GM18505 (cell line): Measurements from ENCODE around the gene ZFAND3.
"Not testable (repeated sequence)": the region's sequence is repeated elsewhere in the genome, so short reads cannot be mapped to it uniquely, and the experiment has no call there.

Source experiments
- ATAC-seq: cut with Tn5 transposase; IDR thresholded peaks from one replicate; pipeline ENCODE4 v1.9.1; 2021; ENCODE audit not compliant: unreplicated experiment
- POLR2A ChIP-seq: IDR thresholded peaks from 4 replicates; pipeline ENCODE4 v1.6.1; 2011; ENCODE audit warnings: borderline replicate concordance; ENCODE audit not compliant: insufficient read depth, insufficient read length; ENCODE audit errors: extremely low read depth

The ZFAND3 gene

GRCh38 chr6:38034274-38034914 lies 214.9 kb downstream of the ZFAND3 start:
- no peak for TF ChIP-seq POLR2A
- ATAC-seq = no peak

GRCh38 chr6:38035478-38035877 lies 216.0 kb downstream of the ZFAND3 start:
- ATAC-seq = no peak
- TF ChIP-seq POLR2A = no peak

GRCh38 chr6:38039502-38039901 lies 220.0 kb downstream of the ZFAND3 start:
- no peak for ATAC-seq
- TF ChIP-seq POLR2A = no peak

- TF ChIP-seq POLR2A = no peak
- no peak for ATAC-seq
These were observed 220.7 kb downstream of the ZFAND3 start for GRCh38 chr6:38040254-38040653.

GRCh38 chr6:38043259-38043753 lies 223.8 kb downstream of the ZFAND3 start:
- ATAC-seq = no peak
- no peak for TF ChIP-seq POLR2A

GRCh38 chr6:38045701-38046305 lies 226.3 kb downstream of the ZFAND3 start:
- no peak for TF ChIP-seq POLR2A
- ATAC-seq = no peak

GRCh38 chr6:38047562-38047961 lies 228.0 kb downstream of the ZFAND3 start:
- TF ChIP-seq POLR2A = no peak
- no peak for ATAC-seq

GRCh38 chr6:38049861-38050397 lies 230.4 kb downstream of the ZFAND3 start:
- not testable (repeated sequence) for ATAC-seq

- ATAC-seq = no peak
- TF ChIP-seq POLR2A = no peak
These were observed 232.4 kb downstream of the ZFAND3 start for GRCh38 chr6:38051819-38052434.

GRCh38 chr6:38054527-38055202 lies 235.1 kb downstream of the ZFAND3 start:
- TF ChIP-seq POLR2A = no peak
- ATAC-seq = no peak

GRCh38 chr6:38055203-38055589 lies 235.7 kb downstream of the ZFAND3 start:
- ATAC-seq = no peak
- no peak for TF ChIP-seq POLR2A

- ATAC-seq = no peak
- no peak for TF ChIP-seq POLR2A
These were observed 236.8 kb downstream of the ZFAND3 start for GRCh38 chr6:38056361-38056760.

GRCh38 chr6:38057994-38058393 lies 238.5 kb downstream of the ZFAND3 start:
- no peak for ATAC-seq
- TF ChIP-seq POLR2A = no peak

- ATAC-seq = no peak
- no peak for TF ChIP-seq POLR2A
These were observed 242.5 kb downstream of the ZFAND3 start for GRCh38 chr6:38062066-38062465.

- no peak for TF ChIP-seq POLR2A
- no peak for ATAC-seq
These were observed 244.4 kb downstream of the ZFAND3 start for GRCh38 chr6:38063973-38064372.
